RWPE1 (cell line): ENCODE measurements around the gene RNU1-1.
A peak's percentile ranks its signal among the peaks of the same experiment; 100 is the strongest.
"Not testable (repeated sequence)": the region's sequence is repeated elsewhere in the genome, so short reads cannot be mapped to it uniquely, and the experiment has no call there.

Experiments used
- CTCF ChIA-PET: fragments of 350-600 bp; sonication (Branson Sonifier 250); formaldehyde crosslinking; extraction: SDS; loops from one replicate; lab custom pipeline; 2021; lab: Yijun Ruan, JAX
- POLR2A ChIA-PET: fragments of 400-600 bp; formaldehyde crosslinking; extraction: SDS; loops from one replicate; lab custom pipeline; 2020; ENCODE audit warnings: antibody characterized with exemption; ENCODE audit not compliant: low non-redundant PET; lab: Yijun Ruan, JAX
- DNase-seq: peaks from one replicate; pipeline ENCODE4 v3.0.0; 2012; ENCODE audit warnings: low spot score
- H3K27ac ChIP-seq: fragments of 450-650 bp; 2 replicates; pipeline ENCODE4 v1.5.1; 2017
- CTCF ChIP-seq: fragments of 450-650 bp; conservative IDR thresholded peaks from 2 replicates; pipeline ENCODE4 v1.5.1; 2017; ENCODE audit warnings: low read depth, mild to moderate bottlenecking

Gene RNU1-1

GRCh38 chr1:16508861-16509445 lies 5.1 kb downstream of the RNU1-1 start:
- DNase-seq, CTCF ChIA-PET, POLR2A ChIA-PET, H3K27ac ChIP-seq: not testable (repeated sequence)

GRCh38 chr1:16506364-16507136 lies 7.5 kb downstream of the RNU1-1 start:
- CTCF ChIA-PET, H3K27ac ChIP-seq, DNase-seq, POLR2A ChIA-PET: not testable (repeated sequence)

GRCh38 chr1:16505870-16506269 lies 8.2 kb downstream of the RNU1-1 start:
- H3K27ac ChIP-seq, DNase-seq, CTCF ChIA-PET, POLR2A ChIA-PET: not testable (repeated sequence)

- DNase-seq = no peak
- no peak for TF ChIP-seq CTCF
- H3K27ac ChIP-seq = no peak overlapping the region
- POLR2A ChIA-PET = no interaction called here
- CTCF ChIA-PET = no interaction called here
Measured at GRCh38 chr1:16503494-16503893, 10.6 kb downstream of the RNU1-1 start.

GRCh38 chr1:16501446-16501845 lies 12.6 kb downstream of the RNU1-1 start:
- POLR2A ChIA-PET, DNase-seq, CTCF ChIA-PET: not testable (repeated sequence)

GRCh38 chr1:16500975-16501374 lies 13.1 kb downstream of the RNU1-1 start:
- POLR2A ChIA-PET, DNase-seq, H3K27ac ChIP-seq, CTCF ChIA-PET: not testable (repeated sequence)

More at GRCh38 chr1:16501446-16501845, 12.6 kb downstream of the RNU1-1 start:
- not testable (repeated sequence) for H3K27ac ChIP-seq

- POLR2A ChIA-PET = not testable (repeated sequence)
Measured at GRCh38 chr1:16500466-16500865, 13.6 kb downstream of the RNU1-1 start.

GRCh38 chr1:16498573-16499413 lies 15.3 kb downstream of the RNU1-1 start:
- TF ChIP-seq CTCF = 0 out of 2 replicates have a peak, but pooled peaks have one; percentile 5
- DNase-seq = peak; percentile 86
- ChIA-PET CTCF (interaction anchor here (0.7 kb wide), 1 partner anchor 776 kb away, joined by 4 read pairs; no protein-coding TSS in a partner anchor), POLR2A (no interaction called here)
- H3K27ac ChIP-seq = peak overlapping the region; percentile 68

More at GRCh38 chr1:16500466-16500865, 13.6 kb downstream of the RNU1-1 start:
- H3K27ac ChIP-seq, CTCF ChIA-PET, DNase-seq: not testable (repeated sequence)

- CTCF ChIA-PET = not testable (repeated sequence)
Measured at GRCh38 chr1:16498047-16498446, 16.0 kb downstream of the RNU1-1 start.

GRCh38 chr1:16497474-16497904 lies 16.6 kb downstream of the RNU1-1 start:
- not testable (repeated sequence) for DNase-seq

More at GRCh38 chr1:16498047-16498446, 16.0 kb downstream of the RNU1-1 start:
- peak overlapping the region; percentile 68; the same call in 1 of the 2 replicates for H3K27ac ChIP-seq
- DNase-seq, POLR2A ChIA-PET: not testable (repeated sequence)

GRCh38 chr1:16493731-16494130 lies 20.4 kb downstream of the RNU1-1 start:
- POLR2A ChIA-PET, DNase-seq, H3K27ac ChIP-seq, CTCF ChIA-PET: not testable (repeated sequence)

More at GRCh38 chr1:16497474-16497904, 16.6 kb downstream of the RNU1-1 start:
- POLR2A ChIA-PET = not testable (repeated sequence)
- peak overlapping the region; percentile 68; the same call in 1 of the 2 replicates for H3K27ac ChIP-seq
- CTCF ChIA-PET = interaction anchor here (0.7 kb wide), 1 partner anchor 460 kb away, joined by 7 read pairs; no protein-coding TSS in a partner anchor

GRCh38 chr1:16492937-16493336 lies 21.1 kb downstream of the RNU1-1 start:
- CTCF ChIA-PET = interaction anchor here (0.6 kb wide), 1 partner anchor 443 kb away, joined by 3 read pairs; no protein-coding TSS in a partner anchor
- H3K27ac ChIP-seq = peak overlapping the region; percentile 16; the same call in 1 of the 2 replicates
- DNase-seq, POLR2A ChIA-PET: not testable (repeated sequence)
